ENCODE measurements around the gene STK10.

- TF ChIP-seq, protein P1, sequence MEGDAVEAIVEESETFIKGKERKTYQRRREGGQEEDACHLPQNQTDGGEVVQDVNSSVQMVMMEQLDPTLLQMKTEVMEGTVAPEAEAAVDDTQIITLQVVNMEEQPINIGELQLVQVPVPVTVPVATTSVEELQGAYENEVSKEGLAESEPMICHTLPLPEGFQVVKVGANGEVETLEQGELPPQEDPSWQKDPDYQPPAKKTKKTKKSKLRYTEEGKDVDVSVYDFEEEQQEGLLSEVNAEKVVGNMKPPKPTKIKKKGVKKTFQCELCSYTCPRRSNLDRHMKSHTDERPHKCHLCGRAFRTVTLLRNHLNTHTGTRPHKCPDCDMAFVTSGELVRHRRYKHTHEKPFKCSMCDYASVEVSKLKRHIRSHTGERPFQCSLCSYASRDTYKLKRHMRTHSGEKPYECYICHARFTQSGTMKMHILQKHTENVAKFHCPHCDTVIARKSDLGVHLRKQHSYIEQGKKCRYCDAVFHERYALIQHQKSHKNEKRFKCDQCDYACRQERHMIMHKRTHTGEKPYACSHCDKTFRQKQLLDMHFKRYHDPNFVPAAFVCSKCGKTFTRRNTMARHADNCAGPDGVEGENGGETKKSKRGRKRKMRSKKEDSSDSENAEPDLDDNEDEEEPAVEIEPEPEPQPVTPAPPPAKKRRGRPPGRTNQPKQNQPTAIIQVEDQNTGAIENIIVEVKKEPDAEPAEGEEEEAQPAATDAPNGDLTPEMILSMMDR (IDR thresholded peaks at IDR 0.05), result no peak
- no peak for TF ChIP-seq POLR2AphosphoS5 (IDR thresholded peaks at IDR 0.05)
- no peak for TF ChIP-seq POLR2A (IDR thresholded peaks at IDR 0.05)
- no peak for TF ChIP-seq EP300 (IDR thresholded peaks at IDR 0.05)
Observed at GRCh38 chr5:172193872-172194271, 5.8 kb upstream of the STK10 start, which contains the start of gene EFCAB9.
